Measurements from ENCODE around the gene KAT14.

DNA sequence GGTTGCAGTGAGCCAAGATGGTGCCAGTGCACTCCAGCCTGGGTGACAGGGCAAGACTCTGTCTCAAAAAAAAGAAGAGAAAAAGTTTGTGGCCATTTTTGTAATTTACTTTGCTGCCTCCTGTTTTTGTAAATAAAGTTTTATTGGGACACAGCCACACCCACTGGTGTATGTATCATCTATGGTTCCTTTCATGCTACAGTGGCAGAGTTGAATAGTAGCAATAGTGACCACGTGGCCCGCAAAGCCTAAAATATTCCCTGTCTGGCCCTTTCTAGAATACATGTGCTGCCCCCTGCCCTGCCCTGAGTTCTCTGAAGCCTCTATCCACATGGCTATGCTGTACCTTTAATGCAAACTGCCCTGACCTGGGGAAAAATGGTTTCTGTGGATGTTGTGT, 75.3 kb downstream of the KAT14 start:
- TF ChIP-seq, protein P1, sequence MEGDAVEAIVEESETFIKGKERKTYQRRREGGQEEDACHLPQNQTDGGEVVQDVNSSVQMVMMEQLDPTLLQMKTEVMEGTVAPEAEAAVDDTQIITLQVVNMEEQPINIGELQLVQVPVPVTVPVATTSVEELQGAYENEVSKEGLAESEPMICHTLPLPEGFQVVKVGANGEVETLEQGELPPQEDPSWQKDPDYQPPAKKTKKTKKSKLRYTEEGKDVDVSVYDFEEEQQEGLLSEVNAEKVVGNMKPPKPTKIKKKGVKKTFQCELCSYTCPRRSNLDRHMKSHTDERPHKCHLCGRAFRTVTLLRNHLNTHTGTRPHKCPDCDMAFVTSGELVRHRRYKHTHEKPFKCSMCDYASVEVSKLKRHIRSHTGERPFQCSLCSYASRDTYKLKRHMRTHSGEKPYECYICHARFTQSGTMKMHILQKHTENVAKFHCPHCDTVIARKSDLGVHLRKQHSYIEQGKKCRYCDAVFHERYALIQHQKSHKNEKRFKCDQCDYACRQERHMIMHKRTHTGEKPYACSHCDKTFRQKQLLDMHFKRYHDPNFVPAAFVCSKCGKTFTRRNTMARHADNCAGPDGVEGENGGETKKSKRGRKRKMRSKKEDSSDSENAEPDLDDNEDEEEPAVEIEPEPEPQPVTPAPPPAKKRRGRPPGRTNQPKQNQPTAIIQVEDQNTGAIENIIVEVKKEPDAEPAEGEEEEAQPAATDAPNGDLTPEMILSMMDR (optimal IDR thresholded peaks at IDR 0.05 in 1 of 3, IDR thresholded peaks at IDR 0.05 in 1 of 3, conservative IDR thresholded peaks at IDR 0.05 in 1 of 3; ENCODE audit: extremely low read depth in 1 of 3, insufficient read depth in 2 of 3, low read length in 3 of 3) = no peak
- no peak for TF ChIP-seq EZH2 (IDR thresholded peaks at IDR 0.05; ENCODE audit: low read length)

Measured in keratinocyte (primary cell).